SU-DHL-6 (cell line): Measurements from ENCODE around the gene GXYLT2.

Experiments
- H2AFZ ChIP-seq: fragments of 200-600 bp; sonication (generic); 2 replicates; pipeline ENCODE4 v1.6.1; 2014; ENCODE audit warnings: low read depth, mild to moderate bottlenecking, moderate library complexity, mixed read lengths, antibody characterized with exemption, low read length; ENCODE audit not compliant: severe bottlenecking
- H3F3A ChIP-seq: fragments of 200-600 bp; shearing (Covaris generic); 2 replicates; pipeline ENCODE4 v1.6.0; 2016; ENCODE audit warnings: antibody characterized with exemption, mild to moderate bottlenecking; ENCODE audit not compliant: insufficient read depth
- H3K27ac ChIP-seq: fragments of 200-600 bp; sonication (generic); 2 replicates; pipeline ENCODE4 v1.5.1; 2016; ENCODE audit warnings: low read depth, mild to moderate bottlenecking, low read length, moderate library complexity, mixed read lengths
- H3K27me3 ChIP-seq: fragments of 200-600 bp; sonication (generic), shearing (Covaris generic); 2 replicates; pipeline ENCODE4 v1.6.0; 2014; ENCODE audit warnings: mild to moderate bottlenecking, low read length
- H3K36me3 ChIP-seq: fragments of 200-600 bp; sonication (generic); 2 replicates; pipeline ENCODE4 v1.6.1; 2014; ENCODE audit warnings: mild to moderate bottlenecking, low read length, mixed read lengths
- H3K4me2 ChIP-seq: fragments of 300-600, 200-600 bp; shearing (Covaris generic), sonication (generic); 2 replicates; pipeline ENCODE4 v1.6.0; 2014; ENCODE audit warnings: low read length, low read depth, mild to moderate bottlenecking; ENCODE audit not compliant: poor library complexity, severe bottlenecking
- H3K4me3 ChIP-seq: fragments of 200-600 bp; sonication (generic); 2 replicates; pipeline ENCODE4 v1.5.1; 2014; ENCODE audit warnings: antibody characterized with exemption, low read length, mild to moderate bottlenecking, mixed read lengths; ENCODE audit not compliant: insufficient read depth, poor library complexity, severe bottlenecking
- H3K79me2 ChIP-seq: fragments of 200-600 bp; sonication (generic); 2 replicates; pipeline ENCODE4 v1.6.1; 2014; ENCODE audit warnings: mild to moderate bottlenecking, low read length, moderate library complexity; ENCODE audit not compliant: insufficient read depth
- H3K9ac ChIP-seq: fragments of 200-600 bp; sonication (generic); 2 replicates; pipeline ENCODE4 v1.7.0; 2014; ENCODE audit warnings: mild to moderate bottlenecking, low read length
- H3K9me2 ChIP-seq: fragments of 200-600 bp; sonication (generic); replicated peaks from 2 replicates; pipeline ENCODE4 v1.6.1; 2014; ENCODE audit warnings: low read length; ENCODE audit not compliant: insufficient read depth
- H3K9me3 ChIP-seq: fragments of 200-600 bp; sonication (generic); 2 replicates; pipeline ENCODE4 v1.6.1; 2014; ENCODE audit warnings: low read length, mixed read lengths; ENCODE audit not compliant: insufficient read depth
- H4K20me1 ChIP-seq: fragments of 200-600 bp; sonication (generic); 2 replicates; pipeline ENCODE4 v1.6.1; 2014; ENCODE audit warnings: low read depth, mild to moderate bottlenecking, antibody characterized with exemption, low read length, moderate library complexity, mixed read lengths
- CTCF ChIP-seq: fragments of 200-600 bp; sonication (generic); IDR thresholded peaks from one replicate; pipeline ENCODE4 v1.5.1; 2017; ENCODE audit warnings: antibody characterized with exemption, mild to moderate bottlenecking, low read length, moderate library complexity; ENCODE audit not compliant: insufficient read depth, poor library complexity, severe bottlenecking
- EZH2phosphoT487 ChIP-seq: fragments of 200-600 bp; sonication (generic), shearing (Covaris generic); conservative IDR thresholded peaks from 2 replicates; pipeline ENCODE4 v1.6.1; 2018; ENCODE audit warnings: mild to moderate bottlenecking, antibody characterized with exemption, low read length, moderate library complexity, mixed read lengths

GXYLT2 gene

GRCh38 chr3:73009750-73010149 lies 121.9 kb downstream of the GXYLT2 start:
- H3K9me2 ChIP-seq: no peaks in the 10 kb centered on the region
- H3K79me2 ChIP-seq: peaks cover 100% of the 10 kb centered on the region
- H3K9me3 ChIP-seq: no peaks in the 10 kb centered on the region
- no peak overlapping the region for H3K4me3 ChIP-seq
- no peaks in the 10 kb centered on the region for H3K27me3 ChIP-seq
- peaks cover 5% of the 10 kb centered on the region; the same call in 1 of the 2 replicates for H3F3A ChIP-seq
- no peak overlapping the region for H3K4me2 ChIP-seq
- TF ChIP-seq CTCF (no peak), EZH2phosphoT487 (no peak)
- no peak overlapping the region for H3K27ac ChIP-seq
- H4K20me1 ChIP-seq: peaks cover 81% of the 10 kb centered on the region
- H3K9ac ChIP-seq: no peak overlapping the region
- no peak overlapping the region for H2AFZ ChIP-seq
- peaks cover 20% of the 10 kb centered on the region for H3K36me3 ChIP-seq

- no peak for TF ChIP-seq CTCF
- H3K9me3 ChIP-seq: no peaks in the 10 kb centered on the region
- no peak overlapping the region for H3K4me2 ChIP-seq
- peaks cover 84% of the 10 kb centered on the region for H4K20me1 ChIP-seq
- H2AFZ ChIP-seq: no peak overlapping the region
- no peak overlapping the region for H3K27ac ChIP-seq
- H3K36me3 ChIP-seq: peaks cover 22% of the 10 kb centered on the region
- no peak overlapping the region for H3K4me3 ChIP-seq
- no peaks in the 10 kb centered on the region for H3K27me3 ChIP-seq
- no peak overlapping the region for H3K9ac ChIP-seq
- H3F3A ChIP-seq: peaks cover 5% of the 10 kb centered on the region; the same call in 1 of the 2 replicates
- H3K79me2 ChIP-seq: peaks cover 100% of the 10 kb centered on the region
- no peaks in the 10 kb centered on the region for H3K9me2 ChIP-seq
Observed at GRCh38 chr3:73010158-73010557, 122.3 kb downstream of the GXYLT2 start.

GRCh38 chr3:73018298-73018697 lies 130.5 kb downstream of the GXYLT2 start:
- H3K4me2 ChIP-seq: no peak overlapping the region
- no peaks in the 10 kb centered on the region; the same call in 1 of the 2 replicates for H3F3A ChIP-seq
- H2AFZ ChIP-seq: no peak overlapping the region
- no peak overlapping the region for H3K9ac ChIP-seq
- no peaks in the 10 kb centered on the region for H3K27me3 ChIP-seq
- H3K9me2 ChIP-seq: no peaks in the 10 kb centered on the region
- H4K20me1 ChIP-seq: peaks cover 70% of the 10 kb centered on the region
- H3K9me3 ChIP-seq: no peaks in the 10 kb centered on the region
- no peak overlapping the region for H3K27ac ChIP-seq
- peaks cover 15% of the 10 kb centered on the region; the same call in 1 of the 2 replicates for H3K36me3 ChIP-seq
- H3K79me2 ChIP-seq: peaks cover 100% of the 10 kb centered on the region
- no peak overlapping the region for H3K4me3 ChIP-seq
- TF ChIP-seq EZH2phosphoT487 (no peak), CTCF (no peak)
